ENCODE results near the gene IREB2. TPM values are rescaled to one million over a fixed set of nuclear protein-coding genes. Genes with fewer than 3 reads are reported as not detected.
A peak's percentile ranks its signal among the peaks of the same experiment; 100 is the strongest.

Gene IREB2
- total and polyA plus RNA-seq, 2 of the 13 experiments (the other 11 are each of a cell fraction or from before 2014, with no cell fraction given) = 24.2 to 30.4 TPM

DNA sequence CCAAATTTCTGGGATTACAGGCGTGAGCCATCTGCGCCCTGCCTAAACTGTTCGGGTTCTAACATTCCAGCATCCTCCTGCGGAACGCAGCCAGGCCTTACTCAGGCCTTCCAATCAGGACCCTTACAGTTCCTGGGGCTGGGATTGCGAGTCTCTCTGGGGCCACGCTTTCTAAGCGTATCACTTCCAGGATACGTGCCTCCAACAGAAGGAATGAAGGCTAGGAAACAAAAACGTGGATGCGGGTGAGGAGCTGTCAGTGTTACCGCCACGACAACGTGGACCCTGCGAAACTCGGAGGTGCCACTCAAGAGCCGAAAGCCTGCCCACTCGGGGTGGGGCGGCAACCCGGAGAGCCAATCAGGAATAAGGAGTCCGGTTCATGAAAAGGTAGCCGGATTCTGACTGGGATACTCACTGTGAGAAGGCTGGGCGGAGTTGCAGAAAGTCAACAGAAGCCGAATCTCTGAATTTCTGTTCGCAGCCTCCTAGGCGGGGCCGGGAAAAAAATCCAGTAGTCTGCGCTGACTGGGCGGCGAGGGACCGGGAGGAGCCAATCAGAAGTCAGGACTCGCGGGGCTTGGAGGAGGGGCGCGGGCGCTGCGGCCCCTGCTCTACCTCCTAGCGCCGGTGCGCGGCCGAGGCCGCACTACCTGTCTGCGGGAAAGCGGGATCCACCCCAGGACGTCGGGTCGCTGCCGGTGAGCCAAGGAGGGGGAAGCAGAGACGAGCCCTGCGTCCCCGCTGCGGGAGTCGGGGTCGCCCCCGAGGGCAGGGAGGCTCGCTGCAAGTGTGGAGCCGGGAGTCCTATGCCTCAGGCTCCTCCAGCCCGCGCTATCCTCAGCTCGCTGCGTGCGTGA lies 69.2 kb downstream of the IREB2 start, which contains the start of gene HYKK (continued):
- TF ChIP-seq, protein P1, sequence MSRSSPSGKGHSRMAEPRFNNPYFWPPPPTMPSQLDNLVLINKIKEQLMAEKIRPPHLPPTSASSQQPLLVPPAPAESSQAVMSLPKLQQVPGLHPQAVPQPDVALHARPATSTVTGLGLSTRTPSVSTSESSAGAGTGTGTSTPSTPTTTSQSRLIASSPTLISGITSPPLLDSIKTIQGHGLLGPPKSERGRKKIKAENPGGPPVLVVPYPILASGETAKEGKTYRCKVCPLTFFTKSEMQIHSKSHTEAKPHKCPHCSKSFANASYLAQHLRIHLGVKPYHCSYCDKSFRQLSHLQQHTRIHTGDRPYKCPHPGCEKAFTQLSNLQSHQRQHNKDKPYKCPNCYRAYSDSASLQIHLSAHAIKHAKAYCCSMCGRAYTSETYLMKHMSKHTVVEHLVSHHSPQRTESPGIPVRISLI (CRISPR knock-in tag; IDR thresholded peaks at IDR 0.05; ENCODE audit: borderline replicate concordance) = peak; percentile 86; the same call in 1 of the 2 replicates
- TF ChIP-seq FOXP1 (IDR thresholded peaks at IDR 0.05) (no peak), FOXP1 (CRISPR knock-in tag; IDR thresholded peaks at IDR 0.05) (no peak), KAT8 (CRISPR knock-in tag; IDR thresholded peaks at IDR 0.05) (peak; percentile 66; the same call in 1 of the 2 replicates), ZFP37 (CRISPR knock-in tag; IDR thresholded peaks at IDR 0.05; ENCODE audit: borderline replicate concordance) (no peak), ZNF766 (CRISPR knock-in tag; IDR thresholded peaks at IDR 0.05; ENCODE audit: borderline replicate concordance) (no peak), ZMYM3 (CRISPR knock-in tag; IDR thresholded peaks at IDR 0.05) (peak; percentile 62; the same call in 1 of the 2 replicates), TGIF2 (CRISPR knock-in tag; IDR thresholded peaks at IDR 0.05) (peak; percentile 87), CBX2 (IDR thresholded peaks at IDR 0.05; ENCODE audit: low read depth, low read length) (no peak), CBX2 (CRISPR knock-in tag; IDR thresholded peaks at IDR 0.05; ENCODE audit: low read depth) (no peak), SRY (CRISPR knock-in tag; IDR thresholded peaks at IDR 0.05) (peak; percentile 41; the same call in 1 of the 2 replicates), FIP1L1 (IDR thresholded peaks at IDR 0.05; ENCODE audit: borderline replicate concordance, insufficient read depth, low read depth, low read length) (no peak), ZNF562 (CRISPR knock-in tag; IDR thresholded peaks at IDR 0.05; ENCODE audit: borderline replicate concordance) (no peak), SNRNP70 (IDR thresholded peaks at IDR 0.05; ENCODE audit: low read depth, low read length) (no peak), MATR3 (CRISPR knock-in tag; IDR thresholded peaks at IDR 0.05) (no peak), DMAP1 (CRISPR knock-in tag; IDR thresholded peaks at IDR 0.05) (0 out of 2 replicates have a peak, but pooled peaks have one; percentile 17), ZNF549 (CRISPR knock-in tag; IDR thresholded peaks at IDR 0.05) (no peak), ZNF629 (CRISPR knock-in tag; conservative IDR thresholded peaks at IDR 0.05) (no peak), GZF1 (CRISPR knock-in tag; IDR thresholded peaks at IDR 0.05) (no peak), ASH2L (IDR thresholded peaks at IDR 0.05; ENCODE audit: insufficient read length, low read depth, low read length) (peak; percentile 82), PITX1 (CRISPR knock-in tag; IDR thresholded peaks at IDR 0.05) (0 out of 2 replicates have a peak, but pooled peaks have one; percentile 34), KDM5B (CRISPR knock-in tag; IDR thresholded peaks at IDR 0.05; ENCODE audit: borderline replicate concordance) (peak; percentile 75; the same call in 1 of the 2 replicates), FOXC1 (CRISPR knock-in tag; IDR thresholded peaks at IDR 0.05; ENCODE audit: borderline replicate concordance) (no peak), MED1 (CRISPR knock-in tag; IDR thresholded peaks at IDR 0.05) (no peak; the same call in 1 of the 2 replicates), MYC (CRISPR knock-in tag; IDR thresholded peaks at IDR 0.05; ENCODE audit: borderline replicate concordance) (peak; percentile 67; the same call in 1 of the 2 replicates), KMT2B (CRISPR knock-in tag; IDR thresholded peaks at IDR 0.05) (0 out of 2 replicates have a peak, but pooled peaks have one; percentile 19)
- TF ChIP-seq, protein P2, sequence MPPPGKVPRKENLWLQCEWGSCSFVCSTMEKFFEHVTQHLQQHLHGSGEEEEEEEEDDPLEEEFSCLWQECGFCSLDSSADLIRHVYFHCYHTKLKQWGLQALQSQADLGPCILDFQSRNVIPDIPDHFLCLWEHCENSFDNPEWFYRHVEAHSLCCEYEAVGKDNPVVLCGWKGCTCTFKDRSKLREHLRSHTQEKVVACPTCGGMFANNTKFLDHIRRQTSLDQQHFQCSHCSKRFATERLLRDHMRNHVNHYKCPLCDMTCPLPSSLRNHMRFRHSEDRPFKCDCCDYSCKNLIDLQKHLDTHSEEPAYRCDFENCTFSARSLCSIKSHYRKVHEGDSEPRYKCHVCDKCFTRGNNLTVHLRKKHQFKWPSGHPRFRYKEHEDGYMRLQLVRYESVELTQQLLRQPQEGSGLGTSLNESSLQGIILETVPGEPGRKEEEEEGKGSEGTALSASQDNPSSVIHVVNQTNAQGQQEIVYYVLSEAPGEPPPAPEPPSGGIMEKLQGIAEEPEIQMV (CRISPR knock-in tag; IDR thresholded peaks at IDR 0.05; ENCODE audit: low read depth) = no peak
- TF ChIP-seq, protein P3, sequence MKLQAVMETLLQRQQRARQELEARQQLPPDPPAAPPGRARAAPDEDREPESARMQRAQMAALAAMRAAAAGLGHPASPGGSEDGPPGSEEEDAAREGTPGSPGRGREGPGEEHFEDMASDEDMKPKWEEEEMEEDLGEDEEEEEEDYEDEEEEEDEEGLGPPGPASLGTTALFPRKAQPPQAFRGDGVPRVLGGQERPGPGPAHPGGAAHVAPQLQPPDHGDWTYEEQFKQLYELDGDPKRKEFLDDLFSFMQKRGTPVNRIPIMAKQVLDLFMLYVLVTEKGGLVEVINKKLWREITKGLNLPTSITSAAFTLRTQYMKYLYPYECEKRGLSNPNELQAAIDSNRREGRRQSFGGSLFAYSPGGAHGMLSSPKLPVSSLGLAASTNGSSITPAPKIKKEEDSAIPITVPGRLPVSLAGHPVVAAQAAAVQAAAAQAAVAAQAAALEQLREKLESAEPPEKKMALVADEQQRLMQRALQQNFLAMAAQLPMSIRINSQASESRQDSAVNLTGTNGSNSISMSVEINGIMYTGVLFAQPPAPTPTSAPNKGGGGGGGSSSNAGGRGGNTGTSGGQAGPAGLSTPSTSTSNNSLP (IDR thresholded peaks at IDR 0.05; ENCODE audit: low read depth, low read length) = no peak

Data from HepG2 (cell line).